NCI-H1417 treated with DMSO at 0.1 percent for 48 hours (cell line): ENCODE measurements around the gene KRTCAP3.
A peak's percentile ranks its signal among the peaks of the same experiment; 100 is the strongest.

Experiments
- DNase-seq: peaks from one replicate; lab custom pipeline; 2025; lab: John Stamatoyannopoulos, UW

The KRTCAP3 gene

DNA sequence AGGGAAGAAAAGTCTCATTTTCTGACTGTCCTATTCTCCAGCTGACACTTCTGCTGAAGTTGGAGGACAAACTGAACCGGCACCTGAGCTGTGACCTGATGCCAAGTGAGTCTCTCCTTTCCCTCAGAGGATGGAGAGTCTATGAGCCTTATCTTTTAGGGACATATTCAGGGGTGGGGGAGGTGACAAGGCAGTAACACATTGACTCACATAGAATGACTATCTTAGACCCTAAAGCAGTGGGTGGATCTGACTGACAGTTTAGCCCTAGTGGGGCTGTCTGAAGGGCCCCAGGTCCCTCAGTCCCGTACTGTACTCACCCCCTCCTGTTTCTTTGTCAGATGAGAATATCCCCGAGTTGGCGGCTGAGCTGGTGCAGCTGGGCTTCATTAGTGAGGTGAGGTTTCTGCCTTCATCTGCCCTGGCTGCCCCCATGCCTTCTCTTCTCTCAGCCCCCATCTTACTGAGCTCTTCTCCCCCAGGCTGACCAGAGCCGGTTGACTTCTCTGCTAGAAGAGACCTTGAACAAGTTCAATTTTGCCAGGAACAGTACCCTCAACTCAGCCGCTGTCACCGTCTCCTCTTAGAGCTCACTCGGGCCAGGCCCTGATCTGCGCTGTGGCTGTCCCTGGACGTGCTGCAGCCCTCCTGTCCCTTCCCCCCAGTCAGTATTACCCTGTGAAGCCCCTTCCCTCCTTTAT, 805 bp upstream of the KRTCAP3 start:
- no peak for DNase-seq

DNA sequence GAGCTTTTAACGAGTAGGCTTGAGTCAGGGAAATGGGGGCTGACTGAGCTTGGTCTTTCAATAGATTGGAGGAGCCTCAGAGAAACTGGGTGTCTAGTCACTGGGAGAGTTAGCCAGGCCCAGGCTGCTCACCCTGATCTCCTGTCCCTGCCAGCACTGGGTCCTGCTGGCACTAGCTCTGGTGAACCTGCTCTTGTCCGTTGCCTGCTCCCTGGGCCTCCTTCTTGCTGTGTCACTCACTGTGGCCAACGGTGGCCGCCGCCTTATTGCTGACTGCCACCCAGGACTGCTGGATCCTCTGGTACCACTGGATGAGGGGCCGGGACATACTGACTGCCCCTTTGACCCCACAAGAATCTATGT, 720 bp downstream of the KRTCAP3 start:
- no peak for DNase-seq

DNA sequence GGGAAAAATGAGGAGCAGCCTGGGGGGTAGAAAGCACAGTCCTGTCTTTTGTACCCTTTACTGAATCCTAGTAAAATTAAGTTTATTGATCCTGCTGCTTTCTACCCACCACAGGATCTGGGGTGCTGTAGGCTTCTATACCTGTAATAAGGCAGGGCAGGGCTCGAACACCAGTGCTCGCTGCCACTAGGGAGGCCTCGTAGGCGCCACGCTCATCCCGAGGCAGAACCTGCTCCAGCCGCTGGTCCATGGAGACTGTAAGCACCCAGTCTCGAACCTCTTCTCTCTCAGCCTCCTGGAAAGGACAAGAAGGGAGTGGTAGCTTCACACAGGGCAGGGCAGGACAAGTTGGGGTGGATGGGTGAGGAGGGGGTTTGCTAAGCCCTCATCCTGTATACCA, 3.0 kb downstream of the KRTCAP3 start:
- no peak for DNase-seq

DNA sequence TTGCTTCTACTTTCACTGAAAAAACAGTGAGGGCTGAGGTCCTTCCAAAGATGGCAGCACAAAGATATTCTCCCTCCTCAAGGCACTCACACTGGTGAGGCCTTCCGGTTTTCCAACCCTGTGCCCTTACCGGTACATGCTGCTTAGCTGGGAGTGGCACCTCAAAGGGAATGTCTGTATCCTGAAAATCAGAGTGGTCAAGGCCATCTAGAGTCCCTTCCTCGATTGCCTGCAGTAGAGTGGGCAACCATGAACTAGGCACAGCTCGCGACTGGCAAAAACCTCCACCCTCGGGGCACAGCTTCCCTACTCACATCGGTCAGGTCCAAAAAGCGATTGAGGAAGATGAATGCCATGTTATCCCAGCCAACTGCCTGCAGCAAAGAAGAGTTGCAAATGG, 3.4 kb downstream of the KRTCAP3 start:
- DNase-seq = no peak

DNA sequence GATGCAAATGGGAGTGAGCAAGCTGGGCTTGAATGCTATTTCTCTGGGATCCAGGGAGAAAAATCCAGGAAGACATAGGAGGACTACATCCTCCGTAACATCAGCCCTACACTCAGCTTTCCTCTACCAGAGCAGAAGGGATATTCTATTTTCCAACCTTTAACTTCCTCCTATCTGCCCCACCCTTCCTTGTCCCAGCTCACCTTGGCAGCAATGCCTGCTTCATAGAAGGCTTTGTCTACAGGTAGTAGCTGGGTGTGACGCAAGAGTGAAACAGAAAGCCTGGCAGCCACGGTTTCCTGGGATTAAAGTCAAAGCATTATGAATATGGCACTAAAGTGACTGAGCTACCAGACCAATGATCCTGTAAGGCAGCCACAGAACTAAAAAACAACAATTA, 3.9 kb downstream of the KRTCAP3 start:
- no peak for DNase-seq

DNA sequence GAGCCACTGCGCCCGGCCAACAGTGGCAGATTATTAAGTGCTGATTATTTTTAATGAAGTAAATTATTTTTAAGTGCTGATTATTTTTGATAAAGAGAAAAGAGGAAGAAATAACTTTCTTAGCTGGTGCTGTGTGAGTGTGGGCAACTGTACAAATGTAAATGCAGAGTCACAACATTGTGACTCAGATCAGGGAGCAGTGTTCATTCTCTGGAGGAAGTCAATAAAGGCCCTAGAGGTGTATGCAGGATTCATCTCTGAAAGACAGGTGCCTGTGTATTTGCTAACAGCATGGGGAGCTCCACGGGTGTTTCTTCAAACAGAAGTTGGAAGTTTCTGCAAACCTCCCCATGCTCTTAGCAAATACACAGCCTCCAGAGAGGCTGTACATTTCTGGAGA, 6.2 kb downstream of the KRTCAP3 start:
- no peak for DNase-seq

DNA sequence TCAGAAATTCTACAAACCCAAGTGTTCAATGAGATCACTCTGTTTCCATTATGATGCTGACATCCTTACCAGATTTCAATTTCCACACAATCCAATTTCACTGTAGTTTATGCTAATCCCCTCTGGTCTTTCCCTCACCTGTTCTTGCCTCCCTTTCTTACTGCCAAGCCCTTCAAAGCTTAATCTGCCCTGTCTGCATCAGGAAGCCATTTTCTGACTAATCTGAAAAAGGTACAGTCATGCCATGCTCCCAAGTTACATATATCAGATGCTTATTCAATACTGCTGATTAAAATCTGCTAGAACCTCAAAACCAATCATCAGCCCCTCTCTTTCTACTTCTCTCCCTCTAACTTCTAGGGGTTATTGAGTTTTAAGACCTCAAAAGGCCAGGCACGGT, 8.9 kb downstream of the KRTCAP3 start:
- no peak for DNase-seq

DNA sequence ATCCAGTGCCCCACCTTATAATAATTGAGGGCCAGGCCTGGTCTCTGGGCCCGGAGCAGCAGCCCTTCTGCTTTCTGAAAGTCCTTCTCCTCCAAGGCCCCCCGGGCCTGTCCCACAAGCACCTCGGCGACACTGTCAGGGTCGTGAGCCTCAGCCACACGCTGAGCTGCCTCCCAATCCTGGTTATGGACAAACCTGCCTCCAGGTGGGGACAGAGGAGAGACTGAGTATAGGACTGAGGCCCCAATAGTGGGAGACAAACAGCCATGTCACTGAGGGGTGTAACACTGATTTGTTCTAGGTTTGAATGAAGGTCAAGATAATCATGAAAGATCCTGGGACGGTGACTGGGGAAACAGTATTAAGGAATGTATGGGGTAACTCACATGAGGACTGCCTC, 11.8 kb downstream of the KRTCAP3 start:
- DNase-seq = no peak

DNA sequence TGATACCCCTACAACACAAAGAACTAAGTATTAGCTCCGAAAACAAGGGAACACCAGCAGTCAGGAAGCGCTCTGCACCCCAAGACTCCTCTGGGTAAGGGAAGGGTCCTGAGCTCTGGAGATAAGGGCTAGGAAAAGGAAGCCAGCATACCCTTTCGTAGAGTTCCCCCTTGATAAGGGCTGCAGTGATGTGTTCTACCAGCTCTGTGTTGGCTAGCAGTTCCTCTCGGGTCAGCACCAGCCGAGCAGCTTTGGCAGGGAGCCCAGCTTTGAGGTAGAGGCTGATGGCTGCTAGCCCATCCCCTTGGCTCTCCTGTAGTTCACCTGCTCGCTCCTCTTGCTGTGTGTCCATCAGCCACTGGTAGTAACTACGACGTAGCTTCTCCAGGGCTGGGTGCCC, 18.9 kb downstream of the KRTCAP3 start:
- DNase-seq = no peak

DNA sequence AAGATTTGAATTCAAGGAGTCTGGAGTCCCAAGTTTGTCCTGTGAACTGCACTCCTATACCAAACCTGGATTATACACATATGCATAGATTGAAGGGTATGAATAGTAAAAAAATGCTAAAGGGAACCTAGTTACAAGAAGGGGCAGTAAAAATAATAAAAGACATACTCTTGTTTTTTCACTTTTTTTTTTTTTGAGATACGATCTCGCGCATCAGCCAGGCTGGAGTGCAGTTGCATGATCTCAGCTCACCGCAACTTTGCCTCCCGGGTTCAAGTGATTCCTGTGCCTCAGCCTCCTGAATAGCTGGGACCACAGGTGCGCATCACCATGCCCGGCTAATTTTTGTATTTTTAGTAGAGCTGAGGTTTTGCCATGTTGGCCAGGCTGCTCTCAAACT, 22.3 kb downstream of the KRTCAP3 start:
- DNase-seq = no peak

DNA sequence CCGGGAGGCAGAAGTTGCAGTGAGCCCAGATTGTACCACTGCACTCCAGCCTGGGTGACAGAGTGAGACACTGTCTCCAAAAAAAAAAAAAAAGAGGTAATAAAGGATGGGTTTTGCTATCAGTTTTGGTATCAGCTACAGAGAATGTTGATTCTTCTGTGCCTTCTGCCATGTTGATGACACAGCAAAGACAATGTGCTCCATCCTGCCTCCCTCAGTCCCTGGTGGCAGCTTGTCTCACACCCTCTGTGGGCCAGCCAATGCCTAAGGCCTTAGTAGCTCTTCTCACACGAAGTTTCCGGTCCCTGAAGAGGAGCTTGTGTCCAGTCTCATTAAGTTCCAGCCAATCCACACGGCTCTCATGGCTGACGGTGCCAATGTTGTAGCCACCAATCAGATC, 29.8 kb downstream of the KRTCAP3 start:
- DNase-seq = no peak

DNA sequence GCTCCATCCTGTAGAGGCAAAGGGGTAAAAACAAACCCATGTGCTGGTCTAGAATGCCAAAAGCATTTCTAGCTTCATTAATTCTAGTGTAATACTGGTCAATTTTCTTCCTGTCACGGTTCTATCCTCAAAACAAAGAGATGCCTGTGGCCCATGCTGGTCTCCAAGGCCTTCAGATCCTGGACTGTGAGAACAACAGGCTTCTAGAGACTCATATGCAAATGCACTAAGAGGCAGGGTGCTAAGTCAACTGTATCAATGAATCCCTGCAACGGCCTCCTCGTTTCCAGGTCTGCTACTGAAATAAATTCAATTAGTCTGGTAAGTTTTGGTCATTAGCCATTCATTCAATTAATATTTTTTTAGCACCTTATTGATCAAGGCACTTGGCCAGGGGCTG, 43.3 kb downstream of the KRTCAP3 start:
- DNase-seq = no peak

DNA sequence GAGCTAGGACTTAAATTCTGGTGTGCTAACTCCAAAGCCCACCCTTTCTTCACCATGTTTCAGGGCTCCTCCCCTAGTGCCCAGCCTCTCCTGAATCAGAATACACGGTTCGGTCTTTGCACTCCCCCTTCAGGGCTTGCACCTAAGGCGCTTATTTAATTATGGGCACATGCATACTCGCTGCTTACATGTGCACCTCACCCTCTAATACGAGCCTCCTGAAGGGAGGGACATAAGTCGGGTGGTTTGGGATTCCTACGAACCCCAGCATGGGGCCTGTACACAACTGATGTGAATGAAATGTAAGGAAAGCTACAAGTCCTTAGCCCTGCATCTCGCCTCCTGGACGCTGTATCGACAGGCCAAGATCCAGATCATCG, 46.9 kb downstream of the KRTCAP3 start:
- no peak for DNase-seq

DNA sequence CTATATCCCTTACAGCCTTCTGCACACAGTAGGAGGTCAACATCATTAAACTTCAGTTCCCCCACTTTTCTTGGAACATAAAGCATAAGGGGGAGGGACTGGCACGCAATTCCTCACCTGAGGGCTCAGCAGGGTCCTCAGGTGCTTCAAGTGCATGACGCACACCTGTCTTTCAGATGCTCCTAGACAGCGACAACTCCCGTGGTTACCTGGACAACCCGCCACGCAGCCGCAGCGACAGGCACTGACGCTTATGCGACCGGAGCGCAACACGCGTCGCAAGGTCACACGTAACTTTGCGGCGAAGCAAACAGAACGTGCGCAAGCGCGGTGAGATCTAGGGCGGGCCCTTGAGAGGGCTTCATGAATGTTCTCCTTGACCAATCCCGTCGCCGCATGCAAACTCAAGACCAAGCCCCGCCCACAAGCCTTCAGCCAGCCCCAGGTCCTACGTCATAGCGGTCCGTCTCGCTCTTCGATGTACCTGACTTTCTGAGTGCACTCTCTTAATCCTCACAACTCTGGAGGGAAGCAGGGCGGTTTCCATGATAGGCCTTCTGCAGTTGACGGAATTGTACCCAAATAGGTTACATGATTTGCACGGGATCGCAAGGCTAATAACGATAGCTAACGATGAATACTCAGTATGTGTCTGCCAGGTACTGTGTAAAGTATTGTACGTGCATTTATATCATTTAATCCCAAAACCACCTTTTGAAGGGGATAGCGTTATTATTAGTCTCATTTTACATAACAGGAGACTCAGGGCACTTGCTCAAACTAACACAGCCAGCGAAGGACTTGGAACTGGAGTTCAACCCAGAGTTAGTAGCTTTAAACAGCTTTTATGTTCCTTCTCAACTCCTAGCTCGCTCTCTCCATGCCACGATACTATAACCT, 47.6 kb downstream of the KRTCAP3 start, which contains the start of gene IFT172:
TSS of gene IFT172 (minus strand) at position 246 of the 900 bp plus-strand sequence. CDS start at position 156, 90 bp downstream.
- peak; percentile 98 for DNase-seq

DNA sequence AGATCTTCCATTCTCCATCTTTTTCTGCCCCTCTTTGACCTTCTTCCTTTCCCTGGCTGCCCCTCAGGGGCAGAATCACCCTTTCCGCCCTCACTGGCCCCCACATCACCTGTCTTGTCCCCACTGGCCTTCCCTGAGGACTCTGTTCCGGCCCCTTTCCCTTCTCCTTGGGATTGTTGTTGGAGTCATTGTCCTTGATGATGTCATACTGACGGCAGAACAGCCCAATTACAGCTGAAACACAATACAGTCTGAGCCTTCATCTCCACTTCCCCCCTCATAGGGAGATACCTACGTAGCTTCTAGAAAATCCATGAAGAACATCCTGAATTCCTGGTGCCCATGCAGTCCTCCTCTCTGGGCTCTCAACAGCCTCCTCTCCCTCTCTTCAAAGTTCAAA, 50.4 kb downstream of the KRTCAP3 start:
- DNase-seq = no peak

DNA sequence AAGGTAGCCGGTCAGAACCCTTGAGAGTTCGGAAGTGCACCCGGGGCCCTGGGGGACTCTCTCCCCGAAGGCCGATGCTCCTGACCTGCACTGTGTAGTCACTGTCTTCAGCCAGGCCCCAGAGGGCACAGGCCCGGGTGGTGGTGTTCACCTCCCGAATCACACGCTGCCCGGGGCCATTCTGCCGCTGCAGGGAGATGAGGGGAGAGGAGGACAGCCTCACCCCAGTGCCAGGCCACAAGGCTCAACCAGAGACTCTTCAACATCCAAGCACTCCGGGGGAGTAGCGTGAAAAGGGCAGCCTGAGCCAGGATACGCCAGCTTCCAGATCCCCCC, 51.7 kb downstream of the KRTCAP3 start:
- DNase-seq = no peak
